HAP-1 (cell line): ENCODE measurements around the gene TSHZ2.

ENCODE experiments used
- DNase-seq, 2 experiments: peaks; one replicate each; pipeline ENCODE4 v3.0.0-alpha.2; 2016 to 2020; ENCODE audit warnings: low spot score in 2 of 2
- H3K27me3 ChIP-seq: fragments of 250-450 bp; sonication (Bioruptor Pico); 2 replicates; pipeline ENCODE4 v1.5.1; 2020; ENCODE audit warnings: low read depth, mild to moderate bottlenecking, moderate library complexity
- H3K36me3 ChIP-seq: fragments of 250-450 bp; sonication (Bioruptor Pico); replicated peaks from 2 replicates; pipeline ENCODE4 v1.5.1; 2020; ENCODE audit warnings: mild to moderate bottlenecking
- H3K4me1 ChIP-seq: fragments of 250-450 bp; sonication (Bioruptor Pico); 2 replicates; pipeline ENCODE4 v1.5.1; 2020; ENCODE audit warnings: mild to moderate bottlenecking
- H3K4me3 ChIP-seq: fragments of 250-450 bp; sonication (Bioruptor Pico); 2 replicates; pipeline ENCODE4 v1.5.1; 2020; ENCODE audit warnings: mild to moderate bottlenecking, moderate library complexity
- H3K9me3 ChIP-seq: fragments of 250-450 bp; sonication (Bioruptor Pico); 2 replicates; pipeline ENCODE4 v1.5.1; 2020; ENCODE audit warnings: mild to moderate bottlenecking, moderate library complexity
- in situ Hi-C: fragments of 300-500 bp; cut with MboI; formaldehyde crosslinking; loops from 3 replicates; pipeline ENCODE4 v1.14.3; 2020; ENCODE audit warnings: low sequenced_read_pairs, inconsistent platforms, mixed read lengths

Gene TSHZ2

DNA sequence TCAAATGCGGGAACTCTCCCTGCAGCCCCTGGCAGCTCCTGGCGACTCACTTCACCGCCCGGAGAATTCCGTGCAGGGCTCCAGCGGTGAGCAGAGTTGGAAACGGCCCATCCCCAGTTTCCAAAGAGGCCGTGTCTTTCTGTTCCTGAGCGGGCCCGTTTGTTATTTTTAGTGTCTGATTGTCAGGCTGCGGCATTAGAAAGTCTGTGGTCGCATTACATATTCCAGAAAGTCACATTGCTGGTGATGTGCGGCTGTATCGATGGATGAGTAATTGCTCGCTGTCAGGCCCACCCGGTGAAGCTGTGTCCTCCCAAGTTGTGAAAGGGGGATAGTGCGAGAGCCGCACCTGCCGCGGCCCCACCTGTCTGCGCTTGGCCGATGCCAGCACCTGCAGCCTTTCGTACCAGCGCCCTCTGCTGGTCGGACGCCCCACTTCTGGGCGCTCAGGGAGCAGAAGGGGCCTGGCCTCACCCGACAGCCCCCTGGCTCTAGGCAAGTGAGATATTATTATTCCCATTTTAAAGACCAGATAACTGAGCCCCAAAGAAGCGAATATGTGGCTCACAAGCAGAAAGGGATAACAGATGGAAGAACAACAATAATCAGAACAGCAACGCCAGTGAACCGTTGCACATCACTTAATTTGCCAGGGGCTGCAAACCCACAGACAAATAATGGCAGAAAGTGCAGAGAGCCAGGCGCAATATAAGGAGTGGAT, 244.9 kb downstream of the TSHZ2 start:
- H3K4me3 ChIP-seq, result no peak overlapping the region
- no peaks in the 10 kb centered on the region for H3K36me3 ChIP-seq
- H3K27me3 ChIP-seq, result peaks cover 9% of the 10 kb centered on the region
- H3K9me3 ChIP-seq, result no peaks in the 10 kb centered on the region
- DNase-seq, result peak in 1 of 2 experiments; percentile 80
- no peaks in the 10 kb centered on the region for H3K4me1 ChIP-seq
- in situ Hi-C loops, result no loop called here

DNA sequence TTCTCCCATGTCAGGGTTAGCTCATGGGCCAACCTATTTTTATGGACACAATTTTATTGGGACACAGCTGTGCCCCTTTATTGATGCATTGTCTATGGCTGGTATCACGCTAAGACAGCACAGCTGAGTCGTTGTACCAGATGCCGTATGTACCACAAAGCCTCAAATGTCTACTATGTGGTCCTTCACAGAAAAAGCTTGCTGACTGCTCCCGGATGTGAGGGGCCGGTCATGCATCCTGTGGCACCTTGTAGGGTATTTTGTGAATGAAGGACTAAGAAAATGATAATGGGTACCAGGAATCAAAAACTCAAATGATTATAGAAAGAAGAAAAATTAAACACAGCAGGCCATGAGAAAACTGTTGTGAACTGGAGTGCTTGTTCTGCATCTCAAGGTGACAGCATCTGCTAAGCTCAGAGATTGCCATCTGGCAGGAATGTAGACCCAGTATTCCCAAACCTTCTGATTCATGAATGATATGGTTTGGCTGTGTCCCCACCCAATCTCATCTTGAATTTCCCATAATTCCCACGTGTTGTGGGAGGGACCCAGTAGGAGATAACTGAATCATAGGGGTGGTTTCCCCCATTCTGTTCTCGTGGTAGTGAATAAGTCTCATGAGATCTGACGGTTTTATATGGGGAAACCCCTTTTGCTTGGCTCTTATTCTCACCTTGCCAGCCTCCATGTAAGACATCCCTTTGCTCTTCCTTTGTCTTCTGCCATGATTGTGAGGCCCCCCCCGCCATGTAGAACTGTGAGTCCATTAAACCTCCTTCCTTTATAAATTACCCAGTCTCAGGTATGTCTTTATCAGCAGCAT, 248.5 kb downstream of the TSHZ2 start:
- H3K4me1 ChIP-seq, result no peaks in the 10 kb centered on the region
- H3K27me3 ChIP-seq, result 0 out of 2 replicates have a peak, but pooled peaks cover 2% of the 10 kb centered on the region
- no peaks in the 10 kb centered on the region for H3K9me3 ChIP-seq
- DNase-seq, result no peak
- H3K4me3 ChIP-seq, result no peak overlapping the region
- no peaks in the 10 kb centered on the region for H3K36me3 ChIP-seq
- in situ Hi-C loops, result no loop called here

DNA sequence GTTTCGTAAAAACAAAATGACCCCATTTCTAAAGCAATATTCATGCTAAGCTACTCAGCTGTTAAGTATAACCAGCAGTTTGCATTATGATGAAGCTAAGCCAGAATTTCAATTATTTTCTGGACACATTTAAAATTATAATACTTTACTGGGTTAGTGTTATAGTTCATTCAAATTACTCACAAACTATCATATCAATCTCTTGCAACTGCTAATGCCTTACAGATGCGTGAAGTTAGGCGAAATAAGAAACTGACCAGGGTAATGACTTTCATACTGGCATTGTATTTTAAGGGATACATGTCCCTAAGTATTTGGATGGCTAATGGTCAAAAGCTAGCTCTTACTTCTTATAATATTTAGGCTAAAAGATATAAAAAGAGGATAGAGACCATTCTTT, 249.6 kb downstream of the TSHZ2 start:
- 0 out of 2 replicates have a peak, but pooled peaks cover 2% of the 10 kb centered on the region for H3K27me3 ChIP-seq
- no peaks in the 10 kb centered on the region for H3K36me3 ChIP-seq
- no peak overlapping the region for H3K4me3 ChIP-seq
- in situ Hi-C loops, result no loop called here
- no peak for DNase-seq
- H3K4me1 ChIP-seq, result no peaks in the 10 kb centered on the region
- H3K9me3 ChIP-seq, result no peaks in the 10 kb centered on the region

DNA sequence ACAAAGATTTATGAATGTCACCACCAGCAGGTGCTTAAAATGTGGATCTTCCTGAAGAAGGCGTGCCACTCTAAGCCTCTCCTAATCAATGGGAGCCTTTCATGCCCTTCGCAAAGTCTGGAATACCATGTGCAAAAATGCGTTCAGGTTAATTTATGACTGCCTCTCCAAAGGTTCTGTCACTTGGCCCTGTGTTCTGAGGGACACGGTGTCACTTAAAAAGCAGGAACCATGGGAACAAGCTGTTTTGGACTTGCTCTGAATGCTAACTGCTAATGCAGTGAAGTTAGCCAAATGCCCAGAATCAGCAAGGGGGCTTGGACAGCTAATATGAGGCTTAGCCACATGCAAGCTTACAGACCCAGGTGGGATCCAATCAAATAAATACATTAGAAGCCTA, 250.3 kb downstream of the TSHZ2 start:
- H3K9me3 ChIP-seq, result no peaks in the 10 kb centered on the region
- no peak for DNase-seq
- 0 out of 2 replicates have a peak, but pooled peaks cover 2% of the 10 kb centered on the region for H3K27me3 ChIP-seq
- no peaks in the 10 kb centered on the region for H3K4me1 ChIP-seq
- no peak overlapping the region for H3K4me3 ChIP-seq
- H3K36me3 ChIP-seq, result no peaks in the 10 kb centered on the region
- in situ Hi-C loops, result no loop called here

DNA sequence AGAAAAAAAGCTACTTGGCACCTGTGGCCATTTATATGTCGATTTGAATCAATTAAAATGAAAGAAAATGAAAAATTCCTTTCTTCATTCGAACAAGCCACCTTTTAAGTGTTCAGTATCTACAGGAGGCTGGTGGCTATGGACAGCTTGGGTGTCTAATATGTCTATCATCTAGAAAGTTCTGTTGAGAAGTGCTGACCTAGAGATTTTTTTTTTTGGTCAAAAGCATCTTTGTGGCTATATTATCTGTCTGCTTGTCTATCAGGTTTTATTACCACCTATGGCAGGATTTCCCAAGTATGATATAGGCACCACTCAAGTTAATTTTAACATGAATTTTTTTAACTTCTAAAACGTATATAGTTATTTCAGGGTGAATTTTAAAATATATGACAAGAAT, 250.8 kb downstream of the TSHZ2 start:
- no peak for DNase-seq
- in situ Hi-C loops, result no loop called here
- no peaks in the 10 kb centered on the region for H3K4me1 ChIP-seq

DNA sequence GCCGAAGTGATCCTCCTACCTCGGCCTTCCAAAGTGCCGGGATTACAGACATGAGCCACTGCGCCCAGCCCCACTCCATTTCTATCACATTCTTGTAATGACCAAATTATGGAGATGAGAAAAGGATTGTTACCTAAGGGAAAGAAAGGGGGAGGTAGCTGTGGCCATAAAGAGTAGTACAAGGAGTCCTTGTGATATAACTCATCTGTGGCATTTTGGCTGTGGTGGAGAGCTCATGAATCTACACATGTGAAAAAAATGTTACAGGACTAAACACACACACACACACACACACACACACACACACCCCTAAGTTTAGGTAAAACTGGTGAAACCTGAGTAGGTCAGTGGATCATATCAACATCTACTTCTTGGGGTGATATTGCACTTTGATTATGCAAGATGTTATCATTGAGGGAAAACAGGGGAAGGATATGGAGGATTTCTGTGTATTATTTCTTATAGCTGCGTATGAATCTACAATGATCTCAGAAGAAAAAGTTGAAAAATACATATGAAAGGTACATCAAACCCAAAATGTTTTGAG, 251.5 kb downstream of the TSHZ2 start:
- in situ Hi-C loops, result no loop called here

More for the DNA sequence above, 250.8 kb downstream of the TSHZ2 start:
- H3K4me3 ChIP-seq, result no peak overlapping the region
- no peaks in the 10 kb centered on the region for H3K36me3 ChIP-seq
- 0 out of 2 replicates have a peak, but pooled peaks cover 2% of the 10 kb centered on the region for H3K27me3 ChIP-seq
- no peaks in the 10 kb centered on the region for H3K9me3 ChIP-seq

DNA sequence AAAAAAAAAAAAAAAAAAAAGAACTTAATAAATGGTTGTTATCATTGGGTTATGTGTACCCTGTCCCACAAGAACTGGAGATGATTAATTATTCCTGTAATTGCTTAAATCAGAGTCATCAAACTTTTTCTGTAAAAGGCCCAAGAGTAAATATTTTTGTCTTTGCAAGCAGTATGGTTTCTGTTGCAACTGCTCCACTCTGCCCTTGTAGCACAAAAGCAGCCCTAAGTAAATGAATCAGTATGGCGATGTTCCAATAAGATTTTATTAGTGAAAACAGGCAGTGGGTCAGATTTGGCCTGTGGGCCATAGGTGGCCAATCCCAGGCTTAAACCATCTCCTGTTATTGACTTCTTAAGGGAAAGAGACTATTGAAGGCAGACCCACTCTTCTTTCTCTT, 252.7 kb downstream of the TSHZ2 start:
- H3K36me3 ChIP-seq, result no peaks in the 10 kb centered on the region
- H3K27me3 ChIP-seq, result no peaks in the 10 kb centered on the region
- H3K4me3 ChIP-seq, result no peak overlapping the region
- in situ Hi-C loops, result no loop called here
- no peaks in the 10 kb centered on the region for H3K4me1 ChIP-seq
- H3K9me3 ChIP-seq, result no peaks in the 10 kb centered on the region
- DNase-seq, result no peak

More for the DNA sequence above, 251.5 kb downstream of the TSHZ2 start:
- Histone ChIP-seq H3K27me3 (0 out of 2 replicates have a peak, but pooled peaks cover 2% of the 10 kb centered on the region), H3K4me1 (no peaks in the 10 kb centered on the region), H3K9me3 (no peaks in the 10 kb centered on the region), H3K36me3 (no peaks in the 10 kb centered on the region), H3K4me3 (no peak overlapping the region)
- no peak for DNase-seq

DNA sequence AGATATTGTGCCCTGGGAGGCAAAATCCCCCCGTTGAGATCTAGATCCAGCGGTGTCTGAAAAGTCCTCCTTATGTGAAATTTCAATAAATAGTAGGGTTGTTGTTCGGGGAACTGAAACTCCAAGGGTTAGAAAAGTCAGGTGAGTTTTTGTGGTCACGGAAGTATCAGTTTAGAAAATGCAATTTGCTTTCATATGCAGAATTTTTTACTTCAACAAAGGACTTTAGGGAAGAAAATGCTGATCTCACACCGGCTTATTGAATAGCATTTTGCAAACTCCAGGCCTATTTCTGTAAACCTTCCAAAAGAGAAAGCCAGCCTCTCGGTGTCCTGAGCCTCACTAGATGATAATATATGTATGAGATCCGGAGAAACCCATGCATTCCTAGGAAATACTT, 254.7 kb downstream of the TSHZ2 start:
- in situ Hi-C loops, result no loop called here
- no peaks in the 10 kb centered on the region for H3K4me1 ChIP-seq
- no peaks in the 10 kb centered on the region for H3K36me3 ChIP-seq
- H3K27me3 ChIP-seq, result no peaks in the 10 kb centered on the region
- no peak for DNase-seq
- H3K9me3 ChIP-seq, result no peaks in the 10 kb centered on the region
- H3K4me3 ChIP-seq, result no peak overlapping the region

DNA sequence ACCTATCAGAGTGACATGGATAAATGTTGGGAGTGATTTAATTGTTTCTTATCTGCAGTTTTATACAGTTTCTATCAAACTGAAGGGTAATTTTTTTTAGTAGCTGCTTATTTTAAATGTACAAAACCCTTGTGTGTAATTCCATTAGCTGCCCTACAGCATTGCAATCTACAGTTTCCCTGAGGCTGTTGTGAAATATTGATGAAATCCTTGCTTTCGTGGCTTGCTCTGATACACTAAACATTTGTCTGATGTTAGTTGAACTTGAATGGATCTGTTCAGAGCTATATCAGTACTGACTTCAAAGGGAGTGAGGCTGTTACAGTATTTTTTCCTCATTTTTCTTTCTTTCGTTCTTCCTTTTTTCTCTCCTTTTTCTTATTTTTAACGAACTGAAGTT, 255.4 kb downstream of the TSHZ2 start:
- H3K4me3 ChIP-seq, result no peak overlapping the region
- no peaks in the 10 kb centered on the region for H3K9me3 ChIP-seq
- H3K4me1 ChIP-seq, result no peaks in the 10 kb centered on the region
- DNase-seq, result no peak
- in situ Hi-C loops, result no loop called here
- no peaks in the 10 kb centered on the region for H3K27me3 ChIP-seq
- H3K36me3 ChIP-seq, result no peaks in the 10 kb centered on the region

DNA sequence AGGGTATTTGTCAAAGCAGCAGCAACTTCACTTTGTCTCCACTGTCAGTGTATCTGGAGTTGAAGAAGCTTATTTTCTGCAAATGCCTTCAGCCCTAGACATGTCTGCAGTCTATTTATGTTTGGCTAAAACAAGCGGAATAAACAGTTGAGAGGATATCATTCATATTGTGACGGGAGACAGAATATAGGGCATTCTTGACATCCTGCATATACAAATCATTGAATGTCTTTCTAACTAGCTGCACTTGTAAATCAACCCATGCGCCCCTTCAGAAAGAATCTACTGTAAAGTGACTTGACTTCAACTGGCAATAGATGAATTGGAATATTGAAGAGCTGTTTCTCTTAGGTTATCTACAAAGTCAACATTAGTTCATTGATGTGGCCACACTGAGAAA, 258.9 kb downstream of the TSHZ2 start:
- in situ Hi-C loops, result no loop called here
- DNase-seq, result no peak
- no peaks in the 10 kb centered on the region for H3K4me1 ChIP-seq
- H3K4me3 ChIP-seq, result no peak overlapping the region
- no peaks in the 10 kb centered on the region for H3K27me3 ChIP-seq
- no peaks in the 10 kb centered on the region for H3K36me3 ChIP-seq
- H3K9me3 ChIP-seq, result no peaks in the 10 kb centered on the region

DNA sequence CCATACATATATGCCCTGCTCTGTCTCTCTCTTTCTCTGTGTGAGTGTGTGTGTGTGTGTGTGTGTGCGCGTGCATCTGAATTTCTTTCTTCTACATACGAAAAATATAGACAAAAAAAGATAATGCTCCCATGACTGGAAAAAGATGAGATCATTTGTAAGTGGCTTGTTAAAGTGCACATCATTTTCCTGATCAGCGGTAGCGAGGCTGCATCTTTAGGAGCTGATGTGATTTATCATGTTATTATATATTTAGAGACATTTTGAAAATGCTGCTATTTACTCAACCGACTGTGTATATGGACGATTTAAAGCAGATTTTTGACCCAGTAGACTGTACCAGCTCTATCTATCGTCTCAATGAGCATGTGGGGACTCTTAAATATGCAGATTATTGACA, 265.3 kb downstream of the TSHZ2 start:
- no peak overlapping the region for H3K4me3 ChIP-seq

DNA sequence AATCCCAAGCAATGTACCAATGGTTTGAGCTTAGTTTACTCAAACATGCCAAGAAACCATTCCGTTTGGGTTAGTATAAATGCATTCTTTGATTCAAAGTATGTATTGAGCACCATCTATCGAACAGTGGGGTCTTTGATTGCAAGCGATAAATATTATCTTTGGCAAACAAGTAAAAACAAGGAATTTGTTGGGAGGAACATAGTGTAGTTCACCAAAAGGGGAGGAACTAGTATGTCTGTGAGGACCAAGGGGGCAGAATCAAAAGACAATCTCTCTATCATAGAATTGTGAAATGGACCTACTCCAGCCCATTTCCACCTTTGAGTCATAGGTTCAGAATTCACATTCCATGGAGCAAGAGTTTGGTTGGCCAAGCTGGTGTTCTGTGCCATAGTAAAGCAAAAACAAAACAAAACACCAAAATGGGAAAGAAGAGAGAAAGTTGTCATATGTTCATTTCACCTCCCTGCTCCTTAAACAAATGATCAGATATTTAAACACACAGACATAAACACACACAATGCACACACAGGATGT, 266.0 kb downstream of the TSHZ2 start:
- in situ Hi-C loops, result no loop called here
- Histone ChIP-seq H3K4me3 (no peak overlapping the region), H3K9me3 (no peaks in the 10 kb centered on the region), H3K36me3 (no peaks in the 10 kb centered on the region), H3K27me3 (no peaks in the 10 kb centered on the region), H3K4me1 (peaks cover 4% of the 10 kb centered on the region; the same call in 1 of the 2 replicates)
- no peak for DNase-seq

More for the DNA sequence above, 265.3 kb downstream of the TSHZ2 start:
- Histone ChIP-seq H3K9me3 (no peaks in the 10 kb centered on the region), H3K27me3 (no peaks in the 10 kb centered on the region), H3K4me1 (peaks cover 4% of the 10 kb centered on the region; the same call in 1 of the 2 replicates), H3K36me3 (no peaks in the 10 kb centered on the region)
- DNase-seq, result no peak
- in situ Hi-C loops, result no loop called here

DNA sequence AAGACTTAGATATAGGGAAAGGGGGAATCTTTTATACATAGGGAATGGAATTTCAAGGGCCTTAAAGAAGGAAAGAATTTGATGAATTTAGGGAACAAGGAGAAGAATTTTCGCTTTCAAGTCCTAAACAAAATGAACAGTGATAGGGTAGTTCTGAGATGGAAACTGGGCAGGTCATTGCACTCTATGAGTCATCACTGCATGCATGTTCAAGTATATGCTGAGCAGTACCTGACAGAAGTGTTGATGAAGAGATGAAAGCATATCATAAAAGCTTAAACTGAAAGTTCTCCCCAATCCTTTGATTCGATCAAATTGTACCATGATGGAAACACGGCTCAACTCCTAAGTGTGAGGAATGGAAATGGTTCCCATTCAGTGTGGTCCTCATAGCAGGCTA, 271.0 kb downstream of the TSHZ2 start:
- H3K27me3 ChIP-seq, result no peaks in the 10 kb centered on the region
- H3K4me3 ChIP-seq, result no peak overlapping the region
- no peaks in the 10 kb centered on the region for H3K36me3 ChIP-seq
- no peak for DNase-seq
- no peaks in the 10 kb centered on the region for H3K9me3 ChIP-seq
- in situ Hi-C loops, result no loop called here
- H3K4me1 ChIP-seq, result peaks cover 1% of the 10 kb centered on the region; the same call in 1 of the 2 replicates

DNA sequence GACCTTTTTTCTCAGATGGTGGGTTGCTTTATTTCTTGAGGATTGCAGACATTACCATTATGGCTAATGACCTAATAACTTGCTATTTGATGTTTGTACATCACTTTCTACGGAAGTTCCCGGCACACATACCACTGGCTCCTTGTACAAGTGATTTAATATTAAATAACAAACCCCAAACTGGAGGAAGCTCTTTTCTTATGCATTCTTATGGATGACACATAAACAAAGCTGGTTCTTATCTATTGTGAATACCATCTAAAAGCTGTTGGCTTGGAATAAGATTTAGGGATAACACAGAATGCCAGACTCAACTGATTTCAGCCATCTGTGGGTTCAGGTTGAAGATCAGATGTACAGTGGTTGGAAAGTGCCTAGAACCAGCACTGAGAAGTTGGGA, 272.6 kb downstream of the TSHZ2 start:
- Histone ChIP-seq H3K9me3 (no peaks in the 10 kb centered on the region), H3K4me1 (no peaks in the 10 kb centered on the region), H3K4me3 (no peak overlapping the region), H3K36me3 (no peaks in the 10 kb centered on the region), H3K27me3 (no peaks in the 10 kb centered on the region)
- in situ Hi-C loops, result no loop called here
- no peak for DNase-seq
